ENCODE data around the gene LRP2BP.

LRP2BP gene

GRCh38 chr4:185395238-185395955 is at the start of gene LRP2BP:
Gene LRP2BP, minus strand, starts transcription at chr4:185395924. Its CDS starts 17,738 bp downstream, at chr4:185378186.
- H3K4me3 ChIP-seq (ENCODE audit: low read depth, low read length) = peak within 1 kb of the TSS; percentile 70
- no peak for DNase-seq (ENCODE audit: low read depth)

GRCh38 chr4:185445209-185445608 is 49.5 kb upstream of the LRP2BP start:
- no peak for DNase-seq (ENCODE audit: low read depth)

GRCh38 chr4:185441479-185441878 is 45.8 kb upstream of the LRP2BP start:
- H3K4me3 ChIP-seq (ENCODE audit: low read depth, low read length) = no peak overlapping the region
- no peak for DNase-seq (ENCODE audit: low read depth)

More at GRCh38 chr4:185445209-185445608, 49.5 kb upstream of the LRP2BP start:
- no peak overlapping the region for H3K4me3 ChIP-seq (ENCODE audit: low read depth, low read length)

- DNase-seq (ENCODE audit: low read depth) = no peak
- no peak overlapping the region for H3K4me3 ChIP-seq (ENCODE audit: low read depth, low read length)
These were observed 42.1 kb upstream of the LRP2BP start for GRCh38 chr4:185437809-185438208.

GRCh38 chr4:185435466-185435865 is 39.7 kb upstream of the LRP2BP start:
- no peak for DNase-seq (ENCODE audit: low read depth)
- H3K4me3 ChIP-seq (ENCODE audit: low read depth, low read length) = no peak overlapping the region

- no peak overlapping the region for H3K4me3 ChIP-seq (ENCODE audit: low read depth, low read length)
- DNase-seq (ENCODE audit: low read depth) = no peak
These were observed 33.9 kb upstream of the LRP2BP start for GRCh38 chr4:185429660-185430059.

GRCh38 chr4:185426960-185427688 is 31.4 kb upstream of the LRP2BP start:
- no peak overlapping the region for H3K4me3 ChIP-seq (ENCODE audit: low read depth, low read length)
- no peak for DNase-seq (ENCODE audit: low read depth)

- DNase-seq (ENCODE audit: low read depth) = peak; percentile 59
- peak within 1 kb of the TSS; percentile 83 for H3K4me3 ChIP-seq (ENCODE audit: low read depth, low read length)
These were observed 30.1 kb upstream of the LRP2BP start, which contains the start of gene UFSP2 for GRCh38 chr4:185425647-185426352. Gene UFSP2, minus strand, starts transcription at chr4:185425964. Its CDS starts 96 bp downstream, at chr4:185425868.

GRCh38 chr4:185424905-185425646 is 29.4 kb upstream of the LRP2BP start:
- no peak for DNase-seq (ENCODE audit: low read depth)
- H3K4me3 ChIP-seq (ENCODE audit: low read depth, low read length) = peak overlapping the region; percentile 83

- no peak overlapping the region for H3K4me3 ChIP-seq (ENCODE audit: low read depth, low read length)
- peak; percentile 58 for DNase-seq (ENCODE audit: low read depth)
These were observed 25.8 kb upstream of the LRP2BP start for GRCh38 chr4:185421366-185422124.

GRCh38 chr4:185416955-185417354 is 21.2 kb upstream of the LRP2BP start:
- no peak overlapping the region for H3K4me3 ChIP-seq (ENCODE audit: low read depth, low read length)
- no peak for DNase-seq (ENCODE audit: low read depth)

- no peak for DNase-seq (ENCODE audit: low read depth)
- no peak overlapping the region for H3K4me3 ChIP-seq (ENCODE audit: low read depth, low read length)
These were observed 16.7 kb upstream of the LRP2BP start for GRCh38 chr4:185412412-185412811.

- H3K4me3 ChIP-seq (ENCODE audit: low read depth, low read length) = no peak overlapping the region
- DNase-seq (ENCODE audit: low read depth) = no peak
These were observed 16.1 kb upstream of the LRP2BP start for GRCh38 chr4:185411849-185412248.

- no peak for DNase-seq (ENCODE audit: low read depth)
- no peak overlapping the region for H3K4me3 ChIP-seq (ENCODE audit: low read depth, low read length)
These were observed 12.7 kb upstream of the LRP2BP start for GRCh38 chr4:185408432-185408831.

- no peak overlapping the region for H3K4me3 ChIP-seq (ENCODE audit: low read depth, low read length)
- no peak for DNase-seq (ENCODE audit: low read depth)
These were observed 9.7 kb upstream of the LRP2BP start for GRCh38 chr4:185405296-185405999.

GRCh38 chr4:185404031-185404430 is 8.3 kb upstream of the LRP2BP start:
- no peak for DNase-seq (ENCODE audit: low read depth)
- no peak overlapping the region for H3K4me3 ChIP-seq (ENCODE audit: low read depth, low read length)

GRCh38 chr4:185399466-185399865 is 3.7 kb upstream of the LRP2BP start:
- no peak overlapping the region for H3K4me3 ChIP-seq (ENCODE audit: low read depth, low read length)
- no peak for DNase-seq (ENCODE audit: low read depth)

- no peak for DNase-seq (ENCODE audit: low read depth)
These were observed 2.9 kb upstream of the LRP2BP start for GRCh38 chr4:185398618-185399017.

More at GRCh38 chr4:185398618-185399017, 2.9 kb upstream of the LRP2BP start:
- H3K4me3 ChIP-seq (ENCODE audit: low read depth, low read length) = no peak overlapping the region

Data from skeletal muscle cell (primary cell).